Measurements from ENCODE around the gene PDYN.

Gene PDYN

DNA sequence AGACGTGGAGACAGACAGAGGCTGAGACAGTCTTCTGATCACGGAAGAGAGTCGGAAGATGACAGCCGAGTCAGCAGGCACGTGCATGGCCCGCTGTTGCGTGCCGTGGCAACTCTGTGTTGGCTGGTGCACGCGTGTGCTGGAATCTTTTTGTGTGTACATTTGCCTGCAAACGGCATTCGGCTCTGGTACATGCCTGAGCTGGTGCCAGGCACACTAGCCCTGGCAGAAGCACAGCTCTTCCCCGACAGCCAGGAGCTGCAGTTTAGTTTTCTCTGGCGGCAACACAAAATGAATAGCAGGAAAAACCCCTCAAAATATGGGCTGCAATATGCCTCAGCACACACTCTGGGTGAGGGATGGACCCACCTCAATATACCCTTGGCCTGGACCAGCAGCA is 769 bp upstream of the PDYN start:
- peak; percentile 40 for DNase-seq (ENCODE audit: low spot score)

DNA sequence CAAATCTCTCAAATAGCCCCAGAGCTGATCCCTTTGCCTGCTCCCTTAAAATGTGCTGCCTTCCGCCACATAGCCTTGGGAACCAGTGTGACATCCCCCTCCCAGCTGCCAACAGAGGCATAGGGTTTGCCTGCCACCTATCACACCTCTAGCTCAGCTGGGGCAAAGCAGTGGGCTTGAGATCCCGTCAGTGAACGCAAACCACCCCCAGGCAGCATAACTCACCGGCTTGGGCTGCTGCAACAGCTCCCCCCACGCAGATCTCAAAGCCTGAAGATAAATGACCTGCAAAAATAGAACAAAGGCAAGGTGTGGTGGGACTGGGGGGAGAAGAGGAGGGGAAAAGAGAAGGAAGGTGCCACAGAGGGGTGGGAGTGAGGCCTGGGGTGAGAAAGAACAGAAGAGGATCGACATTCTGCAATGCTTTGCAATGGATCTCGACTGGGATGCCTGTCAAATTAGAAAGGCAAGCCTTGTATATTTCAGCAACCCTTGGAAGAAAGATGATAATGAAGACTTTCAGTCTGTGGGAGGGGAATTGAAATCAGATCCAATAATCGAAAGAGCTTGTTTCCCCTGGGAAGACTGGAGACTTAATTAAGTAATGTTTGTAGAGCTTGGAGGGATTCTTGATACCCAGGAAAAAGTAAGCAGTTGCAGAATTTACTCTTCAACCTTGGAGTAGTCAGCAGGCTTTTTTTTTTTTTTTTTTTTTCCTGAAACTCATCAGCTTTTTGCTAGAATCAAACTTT is 1.3 kb downstream of the PDYN start:
- DNase-seq (ENCODE audit: low spot score) = no peak

DNA sequence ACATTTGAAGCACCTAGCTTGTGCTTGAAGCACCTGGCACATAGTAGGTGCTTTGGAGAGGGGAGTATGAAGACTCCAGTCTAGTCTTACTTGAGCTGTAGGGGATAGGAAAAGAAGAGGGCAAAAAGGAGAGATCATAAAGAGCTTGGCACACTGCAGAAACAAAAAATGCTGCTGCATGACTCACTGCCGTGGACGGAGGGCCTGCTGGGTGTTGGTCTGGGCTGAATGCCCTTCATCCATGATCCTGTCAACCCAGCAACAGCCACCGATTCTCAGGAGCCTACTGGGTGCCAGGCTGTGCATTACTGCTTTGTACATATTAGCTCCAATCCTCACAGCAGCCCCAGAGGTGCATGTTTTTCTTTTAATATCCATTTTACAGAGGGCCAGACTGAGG is 6.0 kb downstream of the PDYN start:
- no peak for DNase-seq (ENCODE audit: low spot score)

DNA sequence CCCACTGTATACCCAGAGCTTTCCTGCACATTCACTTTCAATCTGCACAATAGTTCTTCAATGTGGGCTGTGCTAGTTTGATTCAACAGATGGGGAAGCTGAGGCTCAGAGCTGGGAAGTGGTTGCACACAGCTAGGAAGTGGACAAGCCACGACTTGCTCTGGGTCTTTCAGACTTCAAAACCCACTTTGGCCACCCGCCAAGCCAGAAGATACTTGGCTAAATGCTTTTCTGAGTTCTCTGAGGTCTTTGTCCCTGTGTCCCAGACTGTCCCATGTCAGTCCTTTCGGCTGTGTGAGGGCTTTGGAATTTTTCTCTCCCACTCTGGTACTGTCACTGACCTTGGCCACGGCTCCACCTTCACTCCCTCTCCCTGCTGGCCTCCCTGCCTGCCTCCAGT is 10.6 kb downstream of the PDYN start:
- DNase-seq (ENCODE audit: low spot score) = peak; percentile 39

DNA sequence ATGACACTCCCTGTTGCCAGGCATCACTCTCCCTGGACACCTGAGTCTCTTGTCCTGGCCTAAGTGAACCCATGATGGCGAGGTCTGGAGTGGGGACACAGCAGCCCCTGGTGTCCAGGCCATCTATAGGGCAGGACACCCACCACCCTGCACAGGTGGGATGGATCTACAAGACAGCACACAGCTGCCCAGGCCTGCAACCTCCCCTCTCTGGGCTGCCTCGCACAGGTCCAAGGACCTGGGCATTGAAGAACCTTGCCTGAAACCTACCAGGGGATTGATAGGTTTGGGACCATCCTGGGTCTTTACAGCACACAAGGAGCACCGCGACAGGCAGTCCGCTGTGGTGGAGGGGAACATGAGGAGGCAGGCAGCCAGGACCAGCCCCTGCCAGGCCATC is 11.2 kb downstream of the PDYN start:
- DNase-seq (ENCODE audit: low spot score) = no peak

DNA sequence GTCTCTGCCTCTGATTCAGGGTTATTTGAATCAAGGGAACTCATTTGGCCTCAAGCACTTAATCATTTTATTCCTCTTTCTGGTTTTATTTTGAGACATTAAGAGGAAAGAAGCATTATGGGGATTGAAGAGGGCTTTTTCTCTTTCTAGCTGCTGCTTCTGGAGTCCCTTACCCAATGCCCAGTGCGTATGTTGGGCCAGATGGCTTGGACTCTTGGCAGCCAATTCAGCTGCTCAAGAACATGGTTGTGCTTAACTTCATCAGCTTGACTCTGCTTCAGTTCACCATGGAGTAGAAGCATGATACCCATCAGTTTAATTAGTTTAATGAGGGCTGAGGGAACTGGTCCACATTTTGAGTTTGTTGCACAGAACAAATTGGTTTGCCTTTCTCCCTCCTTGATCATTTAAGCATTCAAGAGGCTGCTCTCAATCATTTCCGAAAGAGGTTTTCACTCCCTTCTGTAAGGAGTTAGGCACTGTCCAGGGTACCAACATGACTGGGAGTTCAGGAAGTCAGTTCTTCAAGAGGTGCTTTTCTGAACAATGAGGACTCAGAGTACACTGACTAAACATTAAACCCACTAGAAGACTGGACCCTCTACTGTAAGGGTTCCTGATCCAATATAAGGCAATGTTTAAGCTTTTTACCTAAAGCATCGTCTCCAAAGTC is 14.6 kb downstream of the PDYN start:
- DNase-seq (ENCODE audit: low spot score) = no peak

DNA sequence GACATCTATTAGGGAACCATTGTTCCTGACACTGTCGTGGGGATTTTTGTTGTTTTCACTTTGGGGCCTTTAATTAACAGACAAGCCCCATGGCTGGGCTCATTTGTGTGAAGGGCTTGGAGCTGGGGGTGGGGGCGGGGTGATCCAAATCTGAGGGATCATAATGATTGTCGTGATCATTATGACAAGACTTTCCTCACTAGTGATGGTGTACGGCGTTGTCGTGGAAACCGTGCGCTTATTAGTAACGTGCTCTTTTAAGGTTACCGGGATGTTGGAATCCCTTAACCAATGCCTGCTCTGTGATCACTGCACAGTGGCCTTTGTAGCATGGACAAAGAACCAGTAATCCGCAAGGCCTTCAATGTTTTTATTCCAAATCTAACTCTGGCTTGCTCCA is 18.6 kb downstream of the PDYN start:
- no peak for DNase-seq (ENCODE audit: low spot score)

DNA sequence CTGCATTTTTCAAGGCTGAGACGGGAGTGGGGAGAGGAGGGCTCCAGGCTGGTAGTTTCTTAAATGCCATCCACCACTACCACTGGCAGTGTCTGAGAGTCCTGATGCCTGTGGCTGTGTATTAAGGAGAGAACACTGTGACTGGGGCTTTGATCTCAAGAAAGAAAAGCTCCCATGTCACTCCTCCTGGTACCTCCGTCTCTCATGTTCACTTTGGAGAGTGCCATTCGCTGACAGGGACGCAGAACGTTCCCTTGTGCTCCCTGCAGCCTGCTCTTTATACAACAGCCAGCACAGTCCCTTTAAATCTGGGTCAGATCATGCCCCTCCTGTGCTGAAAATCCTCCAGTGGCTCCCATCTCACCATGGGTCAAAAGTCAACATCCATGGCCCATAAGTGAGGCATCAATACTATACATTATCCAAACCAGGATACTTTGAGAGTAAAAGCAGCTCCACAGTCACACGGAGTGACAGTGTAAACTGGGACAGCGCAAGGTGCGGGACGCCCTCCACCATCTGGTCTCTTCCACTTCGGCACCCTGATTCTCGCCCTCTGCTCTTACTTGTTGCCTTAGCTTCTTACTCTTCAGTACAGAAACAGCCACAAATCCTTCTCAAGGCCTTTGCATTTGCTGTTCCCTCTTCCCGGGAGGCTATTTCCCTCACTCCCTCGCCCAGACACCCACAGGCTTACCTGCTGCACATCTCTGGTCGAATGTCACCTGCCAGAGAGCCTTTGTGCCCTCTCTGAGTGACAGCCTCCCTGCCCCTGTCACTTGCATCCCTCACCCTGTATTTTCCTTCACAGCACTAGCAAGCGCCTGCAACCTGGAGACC is 20.0 kb downstream of the PDYN start:
- DNase-seq (ENCODE audit: low spot score) = no peak

DNA sequence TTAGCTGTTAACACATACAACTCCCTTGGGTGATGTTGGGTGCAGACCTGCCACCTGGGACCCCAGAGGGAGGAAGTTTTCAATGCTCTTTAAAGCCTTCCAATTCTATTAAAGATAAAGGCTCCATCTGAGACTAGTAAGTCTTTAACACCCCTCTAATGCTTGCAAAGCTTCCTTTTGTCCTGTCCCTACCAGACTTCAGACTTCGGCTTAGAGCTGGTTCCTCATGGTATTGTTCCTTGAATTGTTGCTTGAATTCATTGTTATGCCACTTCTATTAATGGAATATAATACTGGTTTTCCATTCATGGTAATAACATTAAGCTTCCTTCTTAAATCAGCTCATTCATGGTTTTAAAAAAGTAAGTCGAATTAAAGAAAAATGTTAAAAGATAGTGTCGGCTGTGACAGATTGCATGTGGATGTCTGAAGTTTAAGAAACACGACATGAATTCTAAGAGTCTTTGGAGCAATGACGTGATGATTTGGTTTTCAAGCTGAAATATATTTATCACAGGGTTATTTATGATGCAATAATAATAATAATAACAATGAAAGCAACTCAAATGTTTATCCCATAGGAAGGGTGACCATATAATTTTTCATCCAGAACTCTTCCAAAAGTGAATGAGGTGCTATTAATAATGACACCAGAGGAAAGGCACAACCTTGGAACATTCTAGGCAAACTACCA is 21.8 kb downstream of the PDYN start:
- DNase-seq (ENCODE audit: low spot score) = no peak

DNA sequence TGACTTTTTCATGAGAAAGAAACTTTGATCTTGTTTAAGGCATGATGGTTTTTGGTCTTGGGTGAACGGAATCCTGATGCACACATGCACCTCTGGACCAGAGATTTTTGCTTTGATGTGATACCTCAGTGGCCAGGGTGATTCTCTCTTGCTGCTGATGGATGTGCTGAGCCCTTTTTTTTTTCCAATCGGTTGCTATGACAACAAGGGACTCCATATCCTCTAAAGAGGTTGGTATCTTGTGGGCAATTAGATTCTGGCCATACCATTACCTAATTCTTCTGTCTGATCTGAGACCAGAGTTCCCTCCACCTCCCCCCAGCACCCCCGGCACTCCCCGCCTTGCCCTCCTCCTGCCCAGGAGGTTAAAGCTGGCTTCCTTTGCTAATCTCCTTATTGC is 24.9 kb downstream of the PDYN start:
- DNase-seq (ENCODE audit: low spot score) = no peak

DNA sequence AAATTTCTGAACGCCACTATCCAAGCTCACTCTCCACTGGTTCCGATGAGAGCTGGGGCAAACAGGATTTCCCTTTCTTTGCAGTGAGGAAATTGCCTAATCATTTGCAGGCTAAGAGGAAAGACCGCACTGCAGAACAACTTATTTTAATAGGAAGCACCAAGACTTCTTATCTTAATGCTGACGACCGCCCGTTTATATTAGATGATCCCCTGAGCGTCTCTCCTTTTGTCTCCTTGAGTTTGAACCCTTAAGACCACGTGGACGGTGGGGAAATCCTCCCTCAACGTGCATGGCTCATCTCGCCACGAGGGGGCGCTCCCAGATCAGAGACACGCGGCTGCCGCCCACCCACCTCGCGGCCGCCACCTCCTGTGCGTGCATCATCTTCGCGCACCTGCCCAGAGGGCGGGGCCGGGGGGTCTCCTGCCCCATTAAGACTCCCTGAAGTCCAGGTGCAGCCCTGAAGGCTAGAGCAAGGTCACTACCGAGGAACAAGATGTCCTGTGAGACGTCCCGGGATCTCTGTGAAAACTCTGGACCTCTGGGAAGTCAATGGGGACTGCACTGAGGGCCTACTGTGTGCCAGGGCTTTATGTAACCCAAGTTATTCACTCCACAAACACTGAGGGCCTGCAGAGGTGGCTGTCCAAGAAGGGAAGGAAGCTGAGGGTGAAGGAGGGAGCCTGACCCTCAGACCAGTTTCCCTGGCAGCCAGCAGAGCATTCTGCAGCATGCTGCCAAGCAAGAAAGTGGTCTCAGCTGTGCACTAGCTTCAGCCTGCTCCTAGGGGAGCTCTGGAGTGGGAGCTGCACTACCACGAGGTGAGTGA is 28.1 kb downstream of the PDYN start:
- DNase-seq (ENCODE audit: low spot score) = peak; percentile 86

DNA sequence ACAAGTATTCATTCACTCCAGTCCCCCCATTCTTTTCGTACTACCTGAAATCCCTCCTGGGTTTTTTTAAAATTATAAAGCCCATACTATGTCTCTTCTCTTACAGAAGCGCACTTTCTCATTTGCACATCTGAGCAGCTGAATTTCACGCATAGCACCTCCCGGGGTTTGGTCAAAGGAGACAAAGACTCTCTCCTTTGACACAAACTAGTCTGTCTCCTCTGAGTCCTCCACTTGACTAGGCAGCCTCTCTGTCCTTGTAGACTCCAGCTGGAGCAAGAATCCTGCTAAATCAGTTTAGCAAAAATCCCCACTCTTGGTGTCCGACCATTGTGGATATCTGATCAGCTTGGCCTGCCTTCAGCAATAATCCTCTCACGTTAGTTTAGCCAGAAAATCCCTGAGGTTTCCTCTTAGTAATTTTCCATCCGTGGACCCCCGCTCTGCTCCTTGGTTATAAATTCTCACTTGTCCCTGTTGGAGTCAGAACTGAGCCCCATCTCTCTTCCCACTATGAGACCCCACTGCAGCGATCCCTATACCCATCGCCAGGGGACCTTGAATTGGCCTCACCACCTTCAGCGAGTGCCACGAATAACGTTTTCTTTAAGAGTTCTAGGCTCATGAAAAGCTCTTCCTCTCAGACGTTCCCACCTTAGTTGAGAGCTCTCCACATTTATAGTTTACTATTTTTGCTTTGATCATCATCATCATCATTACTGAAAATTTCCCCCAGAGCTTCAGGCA is 29.0 kb downstream of the PDYN start:
- DNase-seq (ENCODE audit: low spot score) = no peak

DNA sequence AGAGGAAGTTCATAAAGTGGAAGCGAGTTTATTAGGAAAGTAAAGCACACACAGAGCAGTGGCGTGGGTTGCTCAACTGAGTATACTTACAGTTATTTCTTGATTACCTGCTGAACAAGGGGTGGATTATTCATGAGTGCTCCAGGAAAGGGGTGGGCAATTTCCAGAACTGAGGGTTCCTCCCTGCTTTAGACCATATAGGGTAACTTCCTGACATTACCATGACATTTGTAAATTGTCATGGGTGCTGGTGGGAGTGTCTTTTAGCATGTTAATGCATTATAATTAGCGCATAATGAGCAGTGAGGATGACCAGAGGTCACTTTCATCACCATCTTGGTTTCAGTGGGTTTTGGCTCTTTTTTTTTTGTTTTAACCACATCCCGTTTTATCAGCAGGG is 29.8 kb downstream of the PDYN start:
- no peak for DNase-seq (ENCODE audit: low spot score)

DNA sequence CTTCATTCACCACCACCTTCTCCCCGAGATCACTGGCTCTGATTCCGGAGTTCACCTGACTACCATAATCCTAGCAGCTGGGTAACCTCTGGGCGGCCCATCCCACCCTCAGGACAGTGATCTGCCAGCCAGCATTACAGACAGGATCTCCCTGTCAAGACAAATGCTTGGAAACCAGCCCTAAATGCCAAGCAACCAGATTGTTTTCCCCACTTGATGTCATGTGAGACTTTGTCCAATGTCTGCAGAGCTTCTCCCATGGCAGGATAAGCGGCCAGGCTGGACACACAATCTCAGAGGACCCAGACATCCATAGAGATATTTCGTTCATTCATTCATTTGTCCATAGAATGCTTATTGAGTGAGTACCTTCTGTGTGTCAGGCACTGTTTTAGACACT is 32.5 kb downstream of the PDYN start:
- DNase-seq (ENCODE audit: low spot score) = no peak

DNA sequence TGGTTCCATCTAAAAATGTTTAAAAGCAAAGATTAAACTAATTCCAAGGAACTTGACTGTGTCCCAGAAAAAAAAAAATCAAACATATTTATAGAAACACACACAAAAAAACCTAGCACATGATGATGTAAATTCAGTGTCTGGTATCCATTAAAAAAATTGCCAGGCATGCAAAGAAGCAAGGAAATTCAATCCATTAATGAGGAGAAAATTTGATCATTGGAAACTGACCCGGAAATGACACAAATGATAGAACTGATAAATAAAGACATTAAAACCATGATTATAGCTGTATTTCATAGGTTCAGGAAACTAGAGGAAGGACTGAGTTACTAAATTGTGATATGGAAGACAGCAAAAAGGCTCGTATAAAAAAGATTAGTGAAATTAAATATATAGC is 34.7 kb downstream of the PDYN start:
- DNase-seq (ENCODE audit: low spot score) = no peak

DNA sequence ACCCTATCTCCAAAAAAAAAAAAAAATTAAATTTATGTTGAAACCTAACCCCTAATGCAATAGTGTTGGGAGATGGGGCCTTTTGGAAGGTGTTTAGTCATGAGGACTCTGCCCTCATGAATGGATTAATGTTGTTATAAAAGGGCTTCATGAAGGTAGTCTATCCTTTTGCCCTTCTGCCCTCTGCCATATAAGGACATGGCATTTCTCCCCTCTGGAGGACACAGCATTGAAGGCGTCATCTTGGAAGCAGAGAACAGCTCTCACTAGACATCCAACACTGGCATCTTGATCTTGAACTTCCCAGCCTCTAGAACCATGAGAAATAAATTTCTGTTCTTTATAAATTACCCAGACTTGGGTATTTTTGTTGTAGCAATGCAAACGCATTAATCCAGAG is 35.4 kb downstream of the PDYN start:
- DNase-seq (ENCODE audit: low spot score) = no peak

DNA sequence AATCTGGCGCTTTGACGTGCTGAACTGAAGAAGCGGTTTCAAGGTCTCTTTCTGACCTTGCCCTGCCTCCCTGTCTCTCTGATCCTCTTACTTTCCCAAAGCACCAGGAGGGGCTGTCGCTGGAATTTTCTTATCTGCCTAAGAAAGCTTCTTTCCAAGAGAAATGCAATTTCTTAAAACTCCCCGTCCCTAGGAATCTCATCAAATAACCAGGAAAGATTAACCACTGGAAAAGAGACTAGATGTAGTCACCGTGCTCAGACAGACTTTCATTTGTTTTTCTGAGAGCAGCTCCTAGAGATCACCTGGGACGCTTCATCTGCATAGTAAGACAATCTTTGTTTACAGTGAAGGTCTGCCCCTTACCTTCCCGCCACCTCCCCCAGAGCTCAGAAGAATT is 38.6 kb downstream of the PDYN start:
- no peak for DNase-seq (ENCODE audit: low spot score)

DNA sequence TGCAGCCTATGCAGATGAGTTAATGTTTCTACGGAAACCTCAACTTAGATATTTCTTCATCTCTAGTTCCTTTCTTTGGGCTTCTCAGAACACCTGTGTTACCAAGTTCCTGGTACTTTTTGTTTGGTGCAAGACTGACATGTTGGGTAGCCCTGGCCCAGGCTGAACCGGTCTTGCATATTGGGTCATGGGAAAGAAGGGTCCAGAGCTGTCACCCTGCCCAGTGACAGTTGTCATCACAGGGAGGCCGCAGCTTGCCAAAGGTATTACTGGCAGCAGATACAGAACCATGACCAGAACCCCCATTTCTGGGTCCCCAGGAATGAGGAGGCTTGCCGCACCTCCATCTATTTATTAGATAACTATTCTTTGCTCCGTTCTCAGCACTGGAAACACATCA is 40.2 kb downstream of the PDYN start:
- no peak for DNase-seq (ENCODE audit: low spot score)

DNA sequence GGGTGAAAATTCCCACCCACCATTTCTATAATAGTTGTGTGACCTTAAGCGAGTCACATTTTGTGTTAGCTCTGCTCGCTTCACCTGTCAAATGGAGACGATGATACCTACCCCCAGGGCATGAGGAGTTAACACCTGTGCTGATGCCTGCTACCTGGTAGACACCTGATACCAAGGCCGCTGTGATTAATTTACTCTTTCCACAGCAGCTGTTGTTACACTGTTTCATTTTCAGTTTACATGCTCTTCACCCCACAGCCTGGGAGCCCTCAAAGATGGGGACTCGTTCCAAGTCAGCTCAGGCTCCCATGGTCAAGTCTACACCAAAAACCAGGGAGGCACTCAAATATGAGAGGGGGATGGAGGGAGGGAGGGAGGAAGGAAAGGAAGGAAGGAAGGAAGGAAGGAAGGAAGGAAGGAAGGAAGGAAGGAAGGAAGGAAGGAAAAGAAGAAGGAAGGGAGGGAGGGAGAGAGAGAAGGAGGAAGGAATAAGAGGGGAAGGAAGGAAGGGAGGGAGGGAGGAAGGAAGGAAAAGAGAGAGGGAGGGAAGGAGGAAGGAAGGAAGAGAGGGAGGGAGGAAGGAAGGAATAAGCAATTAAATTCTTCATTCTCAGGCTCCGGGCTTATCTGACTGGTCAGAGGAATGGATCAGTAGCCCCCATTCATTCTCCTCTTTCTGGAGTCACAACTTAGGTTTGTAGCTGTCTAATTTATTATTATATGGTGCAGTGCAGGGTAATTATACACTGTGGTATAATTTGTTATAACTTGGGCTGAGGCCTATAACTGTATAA is 40.9 kb downstream of the PDYN start:
- no peak for DNase-seq (ENCODE audit: low spot score)

Measured in Ammon's horn (tissue), 1 donor.